Kidney (tissue), 14 donors: ENCODE data around the gene ACMSD. TPM values are rescaled to one million over a fixed set of nuclear protein-coding genes. Genes with fewer than 3 reads are reported as not detected.
"Not testable (repeated sequence)": the region's sequence is repeated elsewhere in the genome, so short reads cannot be mapped to it uniquely, and the experiment has no call there.

ENCODE experiments used
- DNase-seq, 5 donors: peaks; one replicate each; pipeline ENCODE4 v3.0.0-alpha.2; 2013 to 2020
- FAIRE-seq: peaks from 2 replicates; lab custom pipeline; 2012; peaks lifted over from hg19 to GRCh38; lab: Jason Lieb, UNC
- H3K27ac ChIP-seq, 2 donors: one replicate each; pipeline ENCODE4 v1.7.0; 2013; ENCODE audit warnings: low read depth in 2 of 2, low read length in 2 of 2, inconsistent platforms in 1 of 2
- H3K27me3 ChIP-seq: one replicate; pipeline ENCODE4 v1.7.1; 2013; ENCODE audit warnings: low read length, inconsistent platforms; ENCODE audit not compliant: control insufficient read depth, insufficient read depth
- H3K36me3 ChIP-seq, 3 donors: one replicate each; pipeline versions ENCODE4 v1.7.0 to v1.7.1; 2013; ENCODE audit warnings: low read length in 3 of 3, control low read depth in 1 of 3, inconsistent platforms in 1 of 3; ENCODE audit not compliant: insufficient read depth in 3 of 3, control insufficient read depth in 2 of 3
- H3K4me1 ChIP-seq, 3 donors: one replicate each; pipeline versions ENCODE4 v1.7.0 to v1.7.1; 2013; ENCODE audit warnings: low read length in 3 of 3, inconsistent platforms in 1 of 3, low read depth in 1 of 3; ENCODE audit not compliant: control insufficient read depth in 2 of 3, insufficient read depth in 2 of 3
- H3K4me3 ChIP-seq, 3 donors: one replicate each; pipeline versions ENCODE4 v1.7.0 to v1.8.1; 2013; ENCODE audit warnings: low read length in 3 of 3, control low read depth in 1 of 3, inconsistent platforms in 1 of 3
- H3K9ac ChIP-seq, 3 donors: one replicate each; pipeline versions ENCODE4 v1.7.0 to v1.7.1; 2013; ENCODE audit warnings: low read length in 3 of 3, control low read depth in 1 of 3, inconsistent platforms in 1 of 3
- H3K9me3 ChIP-seq, 3 donors: one replicate each; pipeline versions ENCODE4 v1.7.0 to v1.7.1; 2013; ENCODE audit warnings: low read length in 3 of 3, control low read depth in 1 of 3, inconsistent platforms in 1 of 3; ENCODE audit not compliant: control insufficient read depth in 2 of 3, insufficient read depth in 1 of 3
- CTCF ChIP-seq: IDR thresholded peaks from 3 replicates; pipeline ENCODE4 v1.5.1; 2012; ENCODE audit warnings: mild to moderate bottlenecking, moderate library complexity, borderline replicate concordance; ENCODE audit not compliant: insufficient read depth; ENCODE audit errors: extremely low read depth
- intact Hi-C: fragments of 100-400 bp; cut with DNase I; formaldehyde crosslinking; loops from one replicate; pipeline ENCODE4 v1.11.1; 2022
- polyA plus RNA-seq: library from polyadenylated mRNA; stranded (reverse); fragments of 350-450 nt; fragmentation: Illumina TruSeq; extraction: RNeasy Lipid Tissue Mini Kit (QIAGEN cat#74804); gene quantifications from one replicate; pipeline ENCODE4 v1.2.3, GENCODE V29; 2014; ENCODE audit warnings: low read depth, low replicate concordance; ENCODE audit not compliant: insufficient read depth
- total RNA-seq: library from RNA; stranded (reverse); fragmentation: NEBNext Ultra II Directional; extraction: Animal tissue kit (Norgen Biotek cat#: 25700); gene quantifications from one replicate; pipeline ENCODE4 v1.2.1, GENCODE V29; 2021
- donor health status: control.
- donor health status: control.
- donor health status: control.
- donor health status: control.
- donor health status: control.
- donor health status: DM: yes; HTN: yes; CAD: no.
- donor health status: Normal renal cell carcinoma (clear cell type).

The ACMSD gene
- total and polyA plus RNA-seq, 2 donors from 2014 or later = 44.0 to 152 TPM

GRCh38 chr2:134843968-134844367 lies 5.6 kb downstream of the ACMSD start:
- Histone ChIP-seq H3K4me3 (peak overlapping the region in 1 of 3 donors; percentile 36), H3K27ac (no peak overlapping the region), H3K4me1 (peaks cover 0 to 19% (median 16%) of the 10 kb centered on the region in 3 donors), H3K9me3 (no peaks in the 10 kb centered on the region), H3K27me3 (no peaks in the 10 kb centered on the region), H3K9ac (no peak overlapping the region), H3K36me3 (no peaks in the 10 kb centered on the region)
- DNase-seq = no peak
- FAIRE-seq = no peak
- intact Hi-C loops = no loop called here
- TF ChIP-seq CTCF = no peak

- Histone ChIP-seq H3K9ac (no peak overlapping the region), H3K27me3 (no peaks in the 10 kb centered on the region), H3K4me1 (peaks cover 0 to 19% (median 16%) of the 10 kb centered on the region in 3 donors), H3K4me3 (no peak overlapping the region), H3K9me3 (no peaks in the 10 kb centered on the region), H3K27ac (no peak overlapping the region), H3K36me3 (no peaks in the 10 kb centered on the region)
- FAIRE-seq = no peak
- DNase-seq = no peak
- no peak for TF ChIP-seq CTCF
- intact Hi-C loops = no loop called here
Measured at GRCh38 chr2:134845028-134845427, 6.6 kb downstream of the ACMSD start.

- FAIRE-seq (no peak), DNase-seq (no peak)
- intact Hi-C loops = no loop called here
- H3K36me3 ChIP-seq = no peaks in the 10 kb centered on the region
- H3K27ac ChIP-seq = peak overlapping the region in 1 of 2 donors; percentile 19
- peaks cover 0 to 19% (median 16%) of the 10 kb centered on the region in 3 donors for H3K4me1 ChIP-seq
- no peak for TF ChIP-seq CTCF
- no peaks in the 10 kb centered on the region for H3K9me3 ChIP-seq
- H3K4me3 ChIP-seq = no peak overlapping the region
- H3K27me3 ChIP-seq = no peaks in the 10 kb centered on the region
- no peak overlapping the region for H3K9ac ChIP-seq
Measured at GRCh38 chr2:134845719-134846118, 7.3 kb downstream of the ACMSD start.

GRCh38 chr2:134846213-134846612 lies 7.8 kb downstream of the ACMSD start:
- Histone ChIP-seq H3K9ac (no peak overlapping the region), H3K9me3 (no peaks in the 10 kb centered on the region), H3K27me3 (no peaks in the 10 kb centered on the region), H3K4me1 (peaks cover 0 to 19% (median 16%) of the 10 kb centered on the region in 3 donors), H3K27ac (no peak overlapping the region), H3K4me3 (no peak overlapping the region), H3K36me3 (no peaks in the 10 kb centered on the region)
- no peak for FAIRE-seq
- no peak for TF ChIP-seq CTCF
- DNase-seq = no peak
- intact Hi-C loops = no loop called here

- H3K4me3 ChIP-seq, DNase-seq, H3K9me3 ChIP-seq, H3K36me3 ChIP-seq, H3K27ac ChIP-seq, H3K27me3 ChIP-seq, FAIRE-seq, H3K9ac ChIP-seq, intact Hi-C loops: not testable (repeated sequence)
- H3K4me1 ChIP-seq = peaks cover 0 to 16% (median 14%) of the 10 kb centered on the region in 3 donors
Measured at GRCh38 chr2:134847582-134847981, 9.2 kb downstream of the ACMSD start.
